Measurements from ENCODE around the gene MARCO.

DNA sequence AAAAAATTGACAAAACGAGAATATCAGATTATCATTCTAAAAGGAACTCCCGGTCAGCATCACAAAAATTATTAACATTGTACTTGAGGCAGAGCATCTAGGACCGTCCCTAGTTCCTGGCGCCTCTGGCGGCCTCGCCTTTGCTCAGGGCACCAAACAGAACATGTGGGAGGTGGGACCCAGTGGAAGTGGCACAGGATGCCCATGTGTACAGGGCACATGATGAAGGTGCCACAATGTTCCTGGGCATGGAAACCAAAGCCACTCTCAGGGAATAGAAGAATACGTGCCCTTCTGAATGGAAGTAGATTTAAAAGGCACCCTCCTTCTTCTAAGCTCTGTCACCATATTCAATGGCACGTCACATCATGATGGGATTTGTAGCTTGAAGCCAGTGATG, 30.1 kb upstream of the MARCO start:
- TF ChIP-seq SNAI2 (CRISPR knock-in tag; IDR thresholded peaks at IDR 0.05) (no peak), ARNTL (CRISPR knock-in tag; IDR thresholded peaks at IDR 0.05; ENCODE audit: borderline replicate concordance, low read depth) (no peak), ZFP3 (CRISPR knock-in tag; IDR thresholded peaks at IDR 0.05) (no peak), ZFP30 (CRISPR knock-in tag; IDR thresholded peaks at IDR 0.05) (no peak), ISL1 (CRISPR knock-in tag; IDR thresholded peaks at IDR 0.05) (no peak), TCF4 (CRISPR knock-in tag; IDR thresholded peaks at IDR 0.05; ENCODE audit: borderline replicate concordance) (no peak), ZNF565 (CRISPR knock-in tag; conservative IDR thresholded peaks at IDR 0.05; ENCODE audit: low read depth) (no peak), GLIS3 (CRISPR knock-in tag; IDR thresholded peaks at IDR 0.05) (no peak), ZNF8 (CRISPR knock-in tag; IDR thresholded peaks at IDR 0.05) (no peak), BACH2 (CRISPR knock-in tag; IDR thresholded peaks at IDR 0.05; ENCODE audit: borderline replicate concordance) (no peak)
- TF ChIP-seq, protein P1, sequence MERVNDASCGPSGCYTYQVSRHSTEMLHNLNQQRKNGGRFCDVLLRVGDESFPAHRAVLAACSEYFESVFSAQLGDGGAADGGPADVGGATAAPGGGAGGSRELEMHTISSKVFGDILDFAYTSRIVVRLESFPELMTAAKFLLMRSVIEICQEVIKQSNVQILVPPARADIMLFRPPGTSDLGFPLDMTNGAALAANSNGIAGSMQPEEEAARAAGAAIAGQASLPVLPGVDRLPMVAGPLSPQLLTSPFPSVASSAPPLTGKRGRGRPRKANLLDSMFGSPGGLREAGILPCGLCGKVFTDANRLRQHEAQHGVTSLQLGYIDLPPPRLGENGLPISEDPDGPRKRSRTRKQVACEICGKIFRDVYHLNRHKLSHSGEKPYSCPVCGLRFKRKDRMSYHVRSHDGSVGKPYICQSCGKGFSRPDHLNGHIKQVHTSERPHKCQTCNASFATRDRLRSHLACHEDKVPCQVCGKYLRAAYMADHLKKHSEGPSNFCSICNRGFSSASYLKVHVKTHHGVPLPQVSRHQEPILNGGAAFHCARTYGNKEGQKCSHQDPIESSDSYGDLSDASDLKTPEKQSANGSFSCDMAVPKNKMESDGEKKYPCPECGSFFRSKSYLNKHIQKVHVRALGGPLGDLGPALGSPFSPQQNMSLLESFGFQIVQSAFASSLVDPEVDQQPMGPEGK (CRISPR knock-in tag; IDR thresholded peaks at IDR 0.05; ENCODE audit: borderline replicate concordance) = no peak
- TF ChIP-seq, protein P2, sequence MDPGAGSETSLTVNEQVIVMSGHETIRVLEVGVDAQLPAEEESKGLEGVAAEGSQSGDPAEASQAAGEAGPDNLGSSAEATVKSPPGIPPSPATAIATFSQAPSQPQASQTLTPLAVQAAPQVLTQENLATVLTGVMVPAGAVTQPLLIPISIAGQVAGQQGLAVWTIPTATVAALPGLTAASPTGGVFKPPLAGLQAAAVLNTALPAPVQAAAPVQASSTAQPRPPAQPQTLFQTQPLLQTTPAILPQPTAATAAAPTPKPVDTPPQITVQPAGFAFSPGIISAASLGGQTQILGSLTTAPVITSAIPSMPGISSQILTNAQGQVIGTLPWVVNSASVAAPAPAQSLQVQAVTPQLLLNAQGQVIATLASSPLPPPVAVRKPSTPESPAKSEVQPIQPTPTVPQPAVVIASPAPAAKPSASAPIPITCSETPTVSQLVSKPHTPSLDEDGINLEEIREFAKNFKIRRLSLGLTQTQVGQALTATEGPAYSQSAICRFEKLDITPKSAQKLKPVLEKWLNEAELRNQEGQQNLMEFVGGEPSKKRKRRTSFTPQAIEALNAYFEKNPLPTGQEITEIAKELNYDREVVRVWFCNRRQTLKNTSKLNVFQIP (CRISPR knock-in tag; IDR thresholded peaks at IDR 0.05; ENCODE audit: borderline replicate concordance, low read depth) = no peak

All from SK-N-SH treated with all-trans-retinoic acid at 6 μM for 48 hours (cell line).